ENCODE data around the gene ASIC4.
A peak's percentile ranks its signal among the peaks of the same experiment; 100 is the strongest.

The ASIC4 gene

DNA sequence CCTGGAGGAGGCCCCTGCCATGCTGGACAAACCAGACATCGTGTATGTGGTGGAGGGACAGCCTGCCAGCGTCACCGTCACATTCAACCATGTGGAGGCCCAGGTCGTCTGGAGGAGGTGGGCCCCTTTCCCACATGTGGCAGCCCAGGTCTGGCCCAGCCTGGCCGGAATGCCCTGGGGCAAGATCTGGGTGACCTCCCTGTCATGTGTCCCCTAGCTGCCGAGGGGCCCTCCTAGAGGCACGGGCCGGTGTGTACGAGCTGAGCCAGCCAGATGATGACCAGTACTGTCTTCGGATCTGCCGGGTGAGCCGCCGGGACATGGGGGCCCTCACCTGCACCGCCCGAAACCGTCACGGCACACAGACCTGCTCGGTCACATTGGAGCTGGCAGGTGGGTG is 40.8 kb upstream of the ASIC4 start:
- DNase-seq: no peak
- Mint-ChIP-seq H3K27me3 (ENCODE audit: low read depth, poor library complexity) (no peaks in the 10 kb centered on the region), H3K27ac (no peak overlapping the region), H3K4me3 (no peak overlapping the region), H3K36me3 (ENCODE audit: low read depth) (no peaks in the 10 kb centered on the region), H3K4me1 (peaks cover 27% of the 10 kb centered on the region), H3K9me3 (no peaks in the 10 kb centered on the region)
- TF ChIP-seq, protein P1, sequence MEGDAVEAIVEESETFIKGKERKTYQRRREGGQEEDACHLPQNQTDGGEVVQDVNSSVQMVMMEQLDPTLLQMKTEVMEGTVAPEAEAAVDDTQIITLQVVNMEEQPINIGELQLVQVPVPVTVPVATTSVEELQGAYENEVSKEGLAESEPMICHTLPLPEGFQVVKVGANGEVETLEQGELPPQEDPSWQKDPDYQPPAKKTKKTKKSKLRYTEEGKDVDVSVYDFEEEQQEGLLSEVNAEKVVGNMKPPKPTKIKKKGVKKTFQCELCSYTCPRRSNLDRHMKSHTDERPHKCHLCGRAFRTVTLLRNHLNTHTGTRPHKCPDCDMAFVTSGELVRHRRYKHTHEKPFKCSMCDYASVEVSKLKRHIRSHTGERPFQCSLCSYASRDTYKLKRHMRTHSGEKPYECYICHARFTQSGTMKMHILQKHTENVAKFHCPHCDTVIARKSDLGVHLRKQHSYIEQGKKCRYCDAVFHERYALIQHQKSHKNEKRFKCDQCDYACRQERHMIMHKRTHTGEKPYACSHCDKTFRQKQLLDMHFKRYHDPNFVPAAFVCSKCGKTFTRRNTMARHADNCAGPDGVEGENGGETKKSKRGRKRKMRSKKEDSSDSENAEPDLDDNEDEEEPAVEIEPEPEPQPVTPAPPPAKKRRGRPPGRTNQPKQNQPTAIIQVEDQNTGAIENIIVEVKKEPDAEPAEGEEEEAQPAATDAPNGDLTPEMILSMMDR (IDR thresholded peaks at IDR 0.05): no peak

DNA sequence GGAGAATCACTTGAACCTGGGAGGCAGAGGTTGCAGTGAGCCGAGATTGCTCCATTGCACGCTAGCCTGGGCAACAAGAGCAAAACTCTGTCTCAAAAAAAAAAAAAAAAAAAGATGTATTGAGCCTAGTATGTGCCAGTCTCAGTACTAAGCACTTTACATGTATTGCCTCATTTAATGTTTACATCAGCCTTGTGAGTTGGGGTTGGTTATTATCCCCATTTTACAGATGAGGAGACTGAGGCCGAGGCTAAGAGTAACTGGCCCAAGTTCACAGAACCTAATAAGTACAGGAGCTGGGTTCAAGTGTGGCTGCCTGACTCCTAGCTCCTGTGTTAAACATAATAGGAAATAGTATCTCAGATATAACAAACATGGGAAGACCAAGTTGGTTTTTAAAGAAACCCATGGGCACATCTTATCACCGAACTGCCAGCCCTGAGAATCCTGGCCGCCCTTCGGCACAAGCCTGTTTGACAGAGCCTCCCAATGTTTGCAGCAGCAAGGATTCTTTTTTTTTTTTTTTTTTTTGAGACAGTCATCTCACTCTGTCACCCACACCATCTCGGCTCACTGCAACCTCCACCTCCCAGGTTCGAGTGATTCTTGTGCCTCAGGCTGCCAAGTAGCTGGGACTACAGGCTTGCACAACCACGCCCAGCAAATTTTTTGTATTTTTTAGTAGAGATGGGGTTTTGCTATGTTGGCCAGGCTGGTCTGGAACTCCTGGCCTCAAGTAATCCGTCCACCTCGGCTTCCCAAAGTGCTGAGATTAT is 39.8 kb upstream of the ASIC4 start:
- no peaks in the 10 kb centered on the region for H3K36me3 Mint-ChIP-seq (ENCODE audit: low read depth)
- DNase-seq: no peak
- no peaks in the 10 kb centered on the region for H3K9me3 Mint-ChIP-seq
- no peak overlapping the region for H3K4me3 Mint-ChIP-seq
- TF ChIP-seq, protein P1 (IDR thresholded peaks at IDR 0.05): no peak
- H3K4me1 Mint-ChIP-seq: peaks cover 27% of the 10 kb centered on the region
- H3K27me3 Mint-ChIP-seq (ENCODE audit: low read depth, poor library complexity): peaks cover 4% of the 10 kb centered on the region
- no peak overlapping the region for H3K27ac Mint-ChIP-seq

DNA sequence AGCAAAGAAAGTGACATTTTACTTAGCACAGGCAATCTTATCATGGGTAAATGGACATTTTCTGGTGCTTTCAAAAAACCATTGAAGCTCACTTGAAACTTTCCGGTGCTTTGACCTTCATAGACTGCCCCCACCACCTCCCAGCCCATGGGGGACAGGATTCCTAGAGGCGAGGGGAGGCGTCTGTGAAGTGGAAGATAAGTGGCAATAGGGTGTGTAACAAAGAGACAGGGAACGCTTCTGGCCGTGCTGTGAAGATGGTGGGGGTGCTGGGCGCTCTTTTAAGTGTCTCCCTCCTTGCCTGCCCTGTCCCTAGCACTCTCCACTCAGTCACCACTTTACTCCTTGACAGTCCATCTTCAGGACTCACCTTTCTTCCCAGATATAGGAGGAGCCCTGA is 39.0 kb upstream of the ASIC4 start:
- H3K4me1 Mint-ChIP-seq: peaks cover 27% of the 10 kb centered on the region
- H3K27me3 Mint-ChIP-seq (ENCODE audit: low read depth, poor library complexity): peaks cover 4% of the 10 kb centered on the region
- H3K9me3 Mint-ChIP-seq: no peaks in the 10 kb centered on the region
- no peak overlapping the region for H3K4me3 Mint-ChIP-seq
- TF ChIP-seq, protein P1 (IDR thresholded peaks at IDR 0.05): no peak
- H3K36me3 Mint-ChIP-seq (ENCODE audit: low read depth): no peaks in the 10 kb centered on the region
- no peak for DNase-seq
- no peak overlapping the region for H3K27ac Mint-ChIP-seq

DNA sequence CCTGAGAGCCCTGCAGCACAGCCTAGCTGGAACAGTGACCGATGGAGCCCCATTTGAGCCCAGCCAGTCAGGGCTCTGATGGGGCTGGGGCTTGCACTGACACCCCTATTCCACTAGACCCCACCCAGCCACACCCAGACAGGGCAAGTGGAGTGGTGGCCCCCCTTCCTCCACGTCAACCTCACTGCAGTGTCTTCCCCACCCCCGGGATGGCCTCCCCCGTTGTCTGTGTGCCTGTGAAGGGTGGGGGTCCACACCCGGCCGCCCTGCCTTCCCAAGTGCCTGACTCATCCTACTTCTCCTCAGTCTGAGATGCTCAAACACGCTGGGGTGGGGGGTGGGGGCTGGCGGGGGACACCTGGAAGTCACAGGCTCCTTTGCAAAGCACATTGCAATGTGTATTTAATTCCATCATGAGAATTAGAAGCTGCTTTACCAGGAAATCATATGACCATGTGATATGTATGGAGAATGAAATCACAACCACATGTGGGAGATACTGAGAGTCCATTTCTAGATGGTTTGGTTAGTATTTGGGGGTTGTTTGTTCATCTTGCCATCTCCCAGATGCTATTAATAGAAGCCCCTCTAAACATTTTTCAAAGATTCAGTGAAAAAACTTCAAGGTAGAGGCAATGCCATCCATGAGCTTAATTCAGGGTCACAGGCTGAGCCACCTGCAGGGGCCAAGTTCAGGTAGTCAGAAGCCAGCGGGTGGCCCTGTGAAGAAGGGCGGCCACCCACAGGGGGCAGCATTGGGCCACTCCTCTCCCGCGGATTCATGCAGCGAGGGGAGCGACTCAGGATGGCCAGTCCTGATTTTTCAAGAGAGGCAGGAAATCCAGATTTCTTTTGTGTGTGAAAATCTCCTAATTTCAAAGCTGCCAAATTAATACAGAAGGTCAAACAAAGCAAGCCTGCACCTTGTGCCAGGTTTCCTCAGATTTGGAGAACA is 38.3 kb upstream of the ASIC4 start:
- peak; percentile 88 for DNase-seq
- H3K4me3 Mint-ChIP-seq: peak overlapping the region; percentile 80
- no peaks in the 10 kb centered on the region for H3K9me3 Mint-ChIP-seq
- H3K4me1 Mint-ChIP-seq: peaks cover 22% of the 10 kb centered on the region
- no peak overlapping the region for H3K27ac Mint-ChIP-seq
- peaks cover 11% of the 10 kb centered on the region for H3K27me3 Mint-ChIP-seq (ENCODE audit: low read depth, poor library complexity)
- TF ChIP-seq, protein P1 (IDR thresholded peaks at IDR 0.05): peak; percentile 92
- H3K36me3 Mint-ChIP-seq (ENCODE audit: low read depth): no peaks in the 10 kb centered on the region

DNA sequence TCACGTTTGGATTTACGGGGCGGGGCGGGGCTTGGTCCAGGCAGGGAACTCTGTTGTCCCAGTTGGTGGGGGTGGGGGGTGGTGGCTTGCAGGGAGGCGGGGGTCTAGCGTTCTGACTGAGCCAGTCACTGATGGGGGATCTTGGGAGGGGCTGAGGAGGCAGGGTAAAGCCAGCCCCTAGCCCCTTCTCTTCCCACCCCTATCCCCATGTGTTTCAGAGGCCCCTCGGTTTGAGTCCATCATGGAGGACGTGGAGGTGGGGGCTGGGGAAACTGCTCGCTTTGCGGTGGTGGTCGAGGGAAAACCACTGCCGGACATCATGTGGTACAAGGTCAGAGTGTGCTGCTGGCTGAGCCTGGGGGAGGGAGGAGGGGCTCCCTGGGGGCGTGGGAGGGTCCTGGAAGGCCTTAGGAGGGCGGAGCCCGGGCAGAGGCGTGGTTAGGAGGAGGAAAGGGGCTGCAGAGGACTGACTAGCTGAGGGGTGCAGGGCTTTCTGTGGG is 37.6 kb upstream of the ASIC4 start:
- TF ChIP-seq, protein P1 (IDR thresholded peaks at IDR 0.05): no peak
- H3K4me1 Mint-ChIP-seq: peaks cover 18% of the 10 kb centered on the region
- H3K27ac Mint-ChIP-seq: no peak overlapping the region
- DNase-seq: peak; percentile 94
- no peaks in the 10 kb centered on the region for H3K9me3 Mint-ChIP-seq
- H3K36me3 Mint-ChIP-seq (ENCODE audit: low read depth): peaks cover 1% of the 10 kb centered on the region
- H3K4me3 Mint-ChIP-seq: peak overlapping the region; percentile 80
- H3K27me3 Mint-ChIP-seq (ENCODE audit: low read depth, poor library complexity): peaks cover 18% of the 10 kb centered on the region
